IPS DF 6.9 (cell line): Measurements from ENCODE around the gene IGLL5.

Source experiments
- DNase-seq: peaks from one replicate; pipeline ENCODE4 v3.0.0-alpha.2; 2013; ENCODE audit warnings: low read depth, low spot score
- H3K27ac ChIP-seq: one replicate; pipeline ENCODE4 v1.5.1; 2013; ENCODE audit warnings: low read length, control low read depth
- H3K27me3 ChIP-seq: 2 replicates; pipeline ENCODE4 v1.6.1; 2013; ENCODE audit warnings: mild to moderate bottlenecking, low read length; ENCODE audit not compliant: control insufficient read depth, insufficient read depth
- H3K36me3 ChIP-seq: 2 replicates; pipeline ENCODE4 v1.6.1; 2013; ENCODE audit warnings: low read length; ENCODE audit not compliant: control insufficient read depth, insufficient read depth
- H3K4me1 ChIP-seq: 2 replicates; pipeline ENCODE4 v1.6.1; 2013; ENCODE audit warnings: low read length; ENCODE audit not compliant: control insufficient read depth, insufficient read depth
- H3K4me3 ChIP-seq: 2 replicates; pipeline ENCODE4 v1.5.1; 2013; ENCODE audit warnings: mild to moderate bottlenecking, low read length
- H3K9me3 ChIP-seq: 2 replicates; pipeline ENCODE4 v1.6.1; 2013; ENCODE audit warnings: low read length, inconsistent platforms; ENCODE audit not compliant: control insufficient read depth, insufficient read depth
- WGBS: extraction: QIAGEN DNeasy Blood & Tissue Kit; methylation state at CpG from one replicate; pipeline ENCODE4 v1.1.7; 2013; ENCODE audit warnings: mixed read lengths, missing lambda C conversion rate; ENCODE audit not compliant: insufficient read length, insufficient coverage; 5-methylcytosine and 5-hydroxymethylcytosine counted together

The IGLL5 gene

DNA sequence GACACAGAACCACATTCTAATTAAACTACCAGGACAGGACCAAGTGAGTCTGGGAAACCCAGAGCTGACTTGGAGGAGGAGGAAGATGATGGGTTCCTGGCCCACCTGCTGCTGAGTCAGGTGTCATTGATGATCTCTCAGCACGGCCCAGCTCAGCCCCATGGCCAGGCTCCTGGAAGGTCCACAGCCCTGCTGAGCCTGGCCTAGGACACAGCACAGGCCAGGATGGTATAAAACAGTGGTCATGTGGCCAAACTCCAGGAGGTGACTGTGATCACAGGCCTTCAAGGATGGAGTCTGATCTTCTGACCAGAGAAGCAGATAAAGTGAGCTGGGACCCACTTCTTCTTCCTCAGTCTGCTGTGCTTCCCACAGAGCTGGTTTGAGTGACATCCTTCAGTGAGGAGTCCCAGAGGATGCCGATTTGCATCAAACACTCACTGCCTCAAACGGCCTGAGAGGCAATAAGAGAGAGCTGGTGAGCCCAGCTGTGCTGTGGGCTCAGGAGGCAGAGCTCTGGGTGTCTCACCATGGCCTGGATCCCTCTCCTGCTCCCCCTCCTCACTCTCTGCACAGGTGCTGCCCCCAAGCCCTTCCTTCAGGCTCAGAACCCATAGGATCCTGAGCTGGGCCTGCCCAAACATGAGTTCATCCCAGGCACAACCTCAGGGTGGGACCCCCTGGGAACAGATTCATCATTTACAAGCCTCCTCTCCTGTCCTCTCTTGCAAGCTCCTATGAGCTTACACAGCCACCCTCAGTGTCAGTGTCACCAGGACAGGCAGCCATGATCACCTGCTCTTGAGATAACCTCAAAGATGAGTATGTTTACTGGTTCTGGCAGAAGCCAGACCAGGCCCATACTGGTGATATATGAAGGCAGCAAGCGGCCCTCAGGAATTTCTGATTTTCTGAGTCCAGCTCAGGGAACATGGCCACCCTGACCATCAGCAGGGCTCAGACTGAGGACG is 37.7 kb upstream of the IGLL5 start:
- WGBS, result no CpG with 5 or more reads among the region's 5 CpGs
- Histone ChIP-seq H3K9me3 (no peaks in the 10 kb centered on the region; the same call in none of the 2 replicates), H3K36me3 (no peaks in the 10 kb centered on the region), H3K27ac (no peak overlapping the region), H3K4me3 (no peak overlapping the region), H3K27me3 (peaks cover 1% of the 10 kb centered on the region; the same call in 1 of the 2 replicates), H3K4me1 (no peaks in the 10 kb centered on the region)
- DNase-seq, result no peak

DNA sequence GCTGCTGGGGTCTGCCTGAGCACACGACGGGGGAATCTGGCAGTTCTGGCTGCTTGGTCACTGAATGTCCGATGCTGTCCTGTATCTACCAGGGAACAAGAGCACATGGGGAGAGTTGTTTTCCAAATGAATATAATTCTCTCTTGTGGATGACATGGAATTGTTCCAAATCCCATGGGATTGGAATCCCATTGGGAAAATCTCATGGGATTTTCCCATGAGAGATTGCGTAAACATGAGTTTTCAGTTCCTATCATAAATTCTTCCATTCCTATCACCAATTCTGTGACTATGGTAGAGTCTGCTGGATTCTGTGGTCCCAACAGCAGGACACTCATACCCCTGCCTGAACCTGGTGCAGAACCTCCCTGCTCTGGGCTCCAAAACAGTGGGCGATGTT is 35.6 kb upstream of the IGLL5 start:
- no peak overlapping the region for H3K4me3 ChIP-seq
- no CpG with 5 or more reads among the region's 5 CpGs for WGBS
- H3K36me3 ChIP-seq, result no peaks in the 10 kb centered on the region
- peaks cover 1% of the 10 kb centered on the region; the same call in 1 of the 2 replicates for H3K27me3 ChIP-seq
- no peaks in the 10 kb centered on the region; the same call in none of the 2 replicates for H3K9me3 ChIP-seq
- no peak overlapping the region for H3K27ac ChIP-seq
- DNase-seq, result no peak
- no peaks in the 10 kb centered on the region for H3K4me1 ChIP-seq

DNA sequence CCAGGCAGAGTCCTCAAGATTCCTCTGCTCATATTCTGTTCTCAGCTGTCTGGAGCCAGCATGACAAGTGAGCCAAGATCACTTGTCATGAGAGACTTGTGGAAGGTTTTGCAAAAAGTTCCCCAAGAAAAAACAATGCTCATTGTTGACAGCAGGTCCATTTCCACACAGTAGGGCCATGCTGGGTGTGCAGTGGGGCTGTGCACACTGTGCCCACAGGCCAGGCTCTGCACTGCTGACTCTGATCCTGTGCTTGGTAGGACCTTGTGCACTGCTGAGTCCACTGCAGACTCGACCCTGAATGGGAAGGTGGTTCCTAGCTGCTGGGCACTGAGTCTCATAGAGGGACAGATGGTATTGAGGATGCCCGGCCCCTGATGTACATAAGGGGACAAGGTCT is 33.9 kb upstream of the IGLL5 start:
- DNase-seq, result no peak
- Histone ChIP-seq H3K4me3 (no peak overlapping the region), H3K27ac (no peak overlapping the region), H3K36me3 (no peaks in the 10 kb centered on the region), H3K27me3 (peaks cover 2% of the 10 kb centered on the region; the same call in 1 of the 2 replicates), H3K9me3 (no peaks in the 10 kb centered on the region; the same call in none of the 2 replicates), H3K4me1 (no peaks in the 10 kb centered on the region)
- WGBS, result no CpG with 5 or more reads among the region's 2 CpGs

DNA sequence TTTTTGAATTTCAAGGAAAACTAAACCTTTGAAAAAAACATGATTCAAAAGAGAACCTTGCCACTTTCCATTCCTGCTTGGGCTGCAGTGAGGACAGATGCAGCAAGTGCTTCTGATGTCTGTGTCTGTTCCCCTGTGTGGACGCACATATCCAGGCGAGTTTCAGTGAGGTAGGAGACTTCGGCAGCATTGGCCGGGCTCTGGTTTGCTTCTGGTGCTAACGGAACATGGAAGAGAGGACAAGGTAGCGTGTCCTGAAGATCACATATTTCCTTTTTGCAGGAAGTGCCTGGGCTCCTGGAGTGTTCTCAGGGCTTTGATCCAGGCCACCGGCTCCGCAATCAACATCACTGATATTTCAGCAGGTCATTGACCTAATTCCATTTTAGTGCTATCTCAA is 33.1 kb upstream of the IGLL5 start:
- peaks cover 3% of the 10 kb centered on the region; the same call in 1 of the 2 replicates for H3K27me3 ChIP-seq
- no peaks in the 10 kb centered on the region for H3K36me3 ChIP-seq
- no peak overlapping the region for H3K4me3 ChIP-seq
- no peaks in the 10 kb centered on the region for H3K4me1 ChIP-seq
- no peak overlapping the region for H3K27ac ChIP-seq
- no peak for DNase-seq
- H3K9me3 ChIP-seq, result no peaks in the 10 kb centered on the region; the same call in none of the 2 replicates
- no CpG with 5 or more reads among the region's 8 CpGs for WGBS

DNA sequence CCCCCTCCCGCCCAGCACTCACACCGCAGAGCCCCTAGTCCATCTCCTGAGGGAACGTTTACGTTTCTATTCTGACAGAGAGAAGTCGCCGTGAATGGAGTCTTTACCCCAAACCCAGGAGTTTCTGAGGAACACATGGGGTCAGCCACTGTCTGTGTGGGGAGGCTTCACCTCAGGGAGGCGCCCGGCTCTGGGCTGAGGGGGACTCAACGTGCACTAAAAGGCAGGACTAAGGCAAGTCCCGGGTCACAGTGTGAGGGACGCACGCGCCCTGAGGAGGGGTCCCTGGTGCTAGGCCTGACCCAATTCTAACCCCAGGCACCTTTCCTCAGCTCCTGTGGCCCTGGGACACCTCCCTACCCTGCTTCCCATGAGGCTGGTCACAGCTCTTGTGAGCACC is 32.5 kb upstream of the IGLL5 start:
- Histone ChIP-seq H3K4me1 (no peaks in the 10 kb centered on the region), H3K27me3 (peaks cover 3% of the 10 kb centered on the region; the same call in 1 of the 2 replicates), H3K27ac (no peak overlapping the region), H3K9me3 (no peaks in the 10 kb centered on the region; the same call in 1 of the 2 replicates), H3K36me3 (no peaks in the 10 kb centered on the region), H3K4me3 (no peak overlapping the region)
- no peak for DNase-seq
- no CpG with 5 or more reads among the region's 13 CpGs for WGBS

DNA sequence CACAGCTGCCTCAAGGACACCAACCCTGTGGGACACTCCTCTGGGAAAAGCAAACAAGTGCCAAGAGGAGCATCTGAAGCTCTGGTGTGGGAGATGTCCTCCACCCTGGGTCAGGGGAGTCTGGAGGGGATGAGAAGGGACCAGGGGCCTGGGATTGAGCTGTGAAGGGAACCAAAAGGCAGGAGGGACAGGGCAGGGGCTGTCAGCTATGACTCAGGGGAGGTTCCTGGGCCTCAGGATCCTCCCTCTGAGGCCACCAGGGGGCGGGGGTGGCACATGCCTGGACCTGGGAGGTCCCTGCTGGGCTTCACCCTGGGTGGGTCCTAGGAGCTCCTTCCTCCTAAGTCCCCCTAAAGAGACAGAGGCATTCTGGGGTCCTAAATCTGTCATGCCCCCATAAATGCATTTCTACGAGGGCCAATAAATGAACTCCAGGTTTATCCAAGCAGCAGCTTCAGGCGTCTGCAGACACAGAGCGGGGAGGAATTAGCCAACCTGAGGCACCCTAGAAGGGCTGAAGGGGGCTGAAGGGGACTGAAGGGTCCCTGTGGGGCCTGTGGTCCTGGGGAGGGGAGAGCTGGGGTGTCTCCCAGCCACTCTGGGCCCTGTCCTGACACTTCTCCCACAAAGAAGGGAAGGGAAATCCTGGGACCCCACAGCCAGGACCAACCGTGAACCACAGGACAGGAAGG is 31.9 kb upstream of the IGLL5 start:
- no peaks in the 10 kb centered on the region; the same call in 1 of the 2 replicates for H3K9me3 ChIP-seq
- WGBS, result no CpG with 5 or more reads among the region's 5 CpGs
- no peak for DNase-seq
- H3K36me3 ChIP-seq, result no peaks in the 10 kb centered on the region
- H3K27ac ChIP-seq, result no peak overlapping the region
- peaks cover 3% of the 10 kb centered on the region; the same call in 1 of the 2 replicates for H3K27me3 ChIP-seq
- H3K4me1 ChIP-seq, result no peaks in the 10 kb centered on the region
- H3K4me3 ChIP-seq, result no peak overlapping the region

DNA sequence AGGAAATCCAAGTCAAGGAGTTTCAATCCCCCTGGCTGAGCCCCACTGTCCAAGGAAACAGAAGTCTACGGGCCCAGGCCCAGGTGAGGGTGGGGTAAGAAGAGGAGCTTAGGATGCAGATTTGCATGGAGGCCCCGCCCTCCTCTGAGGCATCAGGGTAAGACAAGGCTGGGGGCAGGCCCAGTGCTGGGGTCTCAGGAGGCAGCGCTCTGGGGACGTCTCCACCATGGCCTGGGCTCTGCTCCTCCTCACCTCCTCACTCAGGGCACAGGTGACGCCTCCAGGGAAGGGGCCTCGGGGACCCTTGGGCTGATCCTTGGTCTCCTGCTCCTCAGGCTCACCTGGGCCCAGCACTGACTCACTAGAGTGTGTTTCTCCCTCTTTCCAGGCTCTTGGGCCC is 31.3 kb upstream of the IGLL5 start:
- no CpG with 5 or more reads among the region's 6 CpGs for WGBS
- Histone ChIP-seq H3K4me1 (no peaks in the 10 kb centered on the region), H3K27me3 (peaks cover 3% of the 10 kb centered on the region; the same call in 1 of the 2 replicates), H3K9me3 (no peaks in the 10 kb centered on the region; the same call in 1 of the 2 replicates), H3K36me3 (no peaks in the 10 kb centered on the region), H3K27ac (no peak overlapping the region), H3K4me3 (no peak overlapping the region)
- DNase-seq, result no peak

DNA sequence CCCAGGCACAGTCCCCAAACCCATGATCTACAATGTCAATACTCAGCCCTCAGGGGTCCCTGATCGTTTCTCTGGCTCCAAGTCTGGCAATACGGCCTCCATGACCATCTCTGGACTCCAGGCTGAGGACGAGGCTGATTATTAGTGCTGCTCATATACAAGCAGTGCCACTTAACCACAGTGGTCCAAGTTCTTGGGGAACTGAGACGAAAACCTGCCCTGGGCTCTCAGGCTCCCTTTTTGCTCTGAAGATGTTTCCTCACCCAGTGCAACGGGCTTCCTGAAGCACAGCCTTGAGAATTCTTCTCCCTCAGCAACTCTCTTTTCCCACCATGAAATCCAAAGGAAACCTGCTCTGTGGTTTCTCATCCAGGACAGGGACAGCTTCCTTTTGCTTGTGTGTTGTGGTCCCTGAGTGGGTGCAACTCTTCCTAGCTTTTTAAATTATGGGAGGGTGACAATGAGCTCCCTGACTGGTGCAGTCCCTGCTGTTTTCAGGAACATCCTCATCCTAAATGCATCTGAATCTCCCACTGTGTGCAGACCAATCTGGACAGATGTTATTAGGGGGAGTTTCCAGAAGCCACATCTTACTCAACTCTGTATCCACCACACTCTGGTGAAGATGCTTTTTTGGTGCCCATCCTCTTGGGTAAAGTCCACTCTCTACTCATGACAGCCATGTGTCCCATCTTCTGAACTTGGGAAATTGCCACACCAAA is 30.6 kb upstream of the IGLL5 start:
- no CpG with 5 or more reads among the region's 5 CpGs for WGBS
- Histone ChIP-seq H3K4me3 (no peak overlapping the region), H3K4me1 (no peaks in the 10 kb centered on the region), H3K9me3 (no peaks in the 10 kb centered on the region; the same call in 1 of the 2 replicates), H3K27ac (no peak overlapping the region), H3K36me3 (no peaks in the 10 kb centered on the region), H3K27me3 (peaks cover 3% of the 10 kb centered on the region; the same call in 1 of the 2 replicates)
- no peak for DNase-seq

DNA sequence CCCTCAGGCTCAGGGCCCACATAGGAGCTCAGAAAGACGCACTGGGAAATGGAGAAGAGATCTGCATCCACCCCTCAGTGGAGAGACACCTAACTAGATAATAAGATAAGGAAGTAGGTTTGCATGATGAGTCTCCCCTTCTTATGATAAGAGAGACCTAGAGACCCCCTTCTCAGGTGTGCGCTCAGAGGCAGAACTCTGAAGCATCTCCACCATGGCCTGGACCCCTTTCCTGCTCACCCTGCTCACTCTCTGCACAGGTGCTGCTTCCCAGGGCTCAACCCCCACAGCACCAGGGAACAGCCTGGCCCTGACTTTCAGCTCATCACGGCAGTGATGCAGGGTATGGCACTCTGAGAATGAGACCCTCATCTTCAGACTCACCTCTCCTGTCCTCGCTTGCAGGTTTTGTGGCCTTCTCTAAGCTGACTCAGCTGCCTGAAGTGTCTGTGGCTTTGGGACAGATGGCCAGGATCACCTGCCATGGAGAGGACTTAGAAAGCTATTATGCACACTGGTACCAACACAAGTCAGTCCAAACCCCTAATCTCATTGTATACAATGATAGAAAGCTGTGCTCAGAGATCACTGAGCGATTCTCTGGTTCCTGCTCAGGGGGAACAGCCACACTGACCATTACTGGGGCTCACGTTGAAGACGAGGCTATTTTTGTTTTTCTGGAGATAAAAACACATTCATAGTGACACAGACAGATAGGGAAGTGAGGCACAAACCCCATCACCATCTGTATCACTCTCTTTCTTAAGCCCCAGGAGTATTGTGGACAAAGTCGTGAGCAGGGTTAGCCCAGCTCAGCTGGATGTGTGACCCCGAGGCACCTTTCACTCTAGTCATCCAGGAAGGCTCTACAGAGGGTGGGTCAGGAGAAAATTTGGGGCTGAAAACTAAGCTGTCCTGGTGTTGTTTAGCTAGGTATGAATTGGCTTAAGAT is 29.7 kb upstream of the IGLL5 start:
- DNase-seq, result no peak
- Histone ChIP-seq H3K9me3 (no peaks in the 10 kb centered on the region; the same call in 1 of the 2 replicates), H3K4me1 (no peaks in the 10 kb centered on the region), H3K27ac (no peak overlapping the region), H3K27me3 (0 out of 2 replicates have a peak, but pooled peaks cover 1% of the 10 kb centered on the region), H3K36me3 (no peaks in the 10 kb centered on the region), H3K4me3 (no peak overlapping the region)
- no CpG with 5 or more reads among the region's 9 CpGs for WGBS
